WTC11 (cell line): ENCODE results near the gene GJA1.

ENCODE experiments used
- CBFB ChIP-seq: sonication (generic); formaldehyde crosslinking; IDR thresholded peaks from 2 replicates; pipeline ENCODE4 v1.8.1; 2022; ENCODE audit warnings: mild to moderate bottlenecking, low read depth, missing genetic modification reagents
- FOXJ3 ChIP-seq: sonication (generic); formaldehyde crosslinking; IDR thresholded peaks from 2 replicates; pipeline ENCODE4 v1.9.0; 2021; ENCODE audit warnings: missing genetic modification reagents, mild to moderate bottlenecking, borderline replicate concordance
- SMAD4 ChIP-seq: sonication (generic); formaldehyde crosslinking; IDR thresholded peaks from 2 replicates; pipeline ENCODE4 v1.8.0; 2022; ENCODE audit warnings: mild to moderate bottlenecking, missing genetic modification reagents
- TEAD4 ChIP-seq: sonication (generic); formaldehyde crosslinking; IDR thresholded peaks from 2 replicates; pipeline ENCODE4 v1.8.0; 2022; ENCODE audit warnings: mild to moderate bottlenecking, missing genetic modification reagents
- ZNF317 ChIP-seq: sonication (generic); formaldehyde crosslinking; IDR thresholded peaks from 2 replicates; pipeline ENCODE4 v1.8.1; 2023; ENCODE audit warnings: low read depth, mild to moderate bottlenecking, moderate library complexity, missing genetic modification reagents, borderline replicate concordance
- TF ChIP-seq, protein P1 (sequence below): fragments of 200-600 bp; IDR thresholded peaks from 2 replicates; pipeline ENCODE4 v1.8.0; 2022; ENCODE audit warnings: antibody characterized with exemption
- TF ChIP-seq, protein P2 (sequence below): sonication (generic); formaldehyde crosslinking; IDR thresholded peaks from 2 replicates; pipeline ENCODE4 v1.8.1; 2022; ENCODE audit warnings: mild to moderate bottlenecking, moderate library complexity, missing genetic modification reagents
- TF ChIP-seq, protein P3 (sequence below): fragments of 250-450 bp; sonication (Bioruptor Pico); IDR thresholded peaks from 2 replicates; pipeline ENCODE4 v1.9.0; 2021; ENCODE audit warnings: mild to moderate bottlenecking, borderline replicate concordance
- TF ChIP-seq, protein P4 (sequence below): sonication (generic); formaldehyde crosslinking; IDR thresholded peaks from 2 replicates; pipeline ENCODE4 v1.8.1; 2022; ENCODE audit warnings: low read depth, missing genetic modification reagents, borderline replicate concordance
- TF ChIP-seq, protein P5 (sequence below): sonication (generic); formaldehyde crosslinking; IDR thresholded peaks from 2 replicates; pipeline ENCODE4 v1.8.1; 2023; ENCODE audit warnings: mild to moderate bottlenecking, missing genetic modification reagents
- TF ChIP-seq, protein P6 (sequence below): sonication (generic); formaldehyde crosslinking; IDR thresholded peaks from 2 replicates; pipeline ENCODE4 v1.8.1; 2022; ENCODE audit warnings: missing genetic modification reagents, borderline replicate concordance

DNA sequence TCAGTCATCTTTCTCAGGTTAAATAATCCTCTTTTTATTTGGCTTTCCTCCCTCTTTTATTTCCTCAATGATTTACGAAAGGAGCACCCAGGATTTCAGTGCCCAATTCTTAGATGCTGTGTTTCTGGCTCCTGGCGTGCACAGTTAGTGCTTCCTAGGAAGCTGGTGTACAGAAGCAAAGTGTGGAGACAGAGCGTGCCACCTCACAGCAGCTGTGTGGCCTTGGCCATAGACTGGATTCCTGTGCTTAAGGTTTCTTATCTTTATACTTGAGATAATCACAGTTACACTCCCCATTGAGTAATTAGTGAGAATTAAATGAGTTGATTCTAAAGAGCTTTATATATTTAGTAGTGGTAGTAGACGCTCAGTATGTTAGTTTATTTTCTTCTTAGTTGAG, 39.7 kb upstream of the GJA1 start:
- no peak for TF ChIP-seq TEAD4 (CRISPR knock-in tag)
- TF ChIP-seq, protein P1, sequence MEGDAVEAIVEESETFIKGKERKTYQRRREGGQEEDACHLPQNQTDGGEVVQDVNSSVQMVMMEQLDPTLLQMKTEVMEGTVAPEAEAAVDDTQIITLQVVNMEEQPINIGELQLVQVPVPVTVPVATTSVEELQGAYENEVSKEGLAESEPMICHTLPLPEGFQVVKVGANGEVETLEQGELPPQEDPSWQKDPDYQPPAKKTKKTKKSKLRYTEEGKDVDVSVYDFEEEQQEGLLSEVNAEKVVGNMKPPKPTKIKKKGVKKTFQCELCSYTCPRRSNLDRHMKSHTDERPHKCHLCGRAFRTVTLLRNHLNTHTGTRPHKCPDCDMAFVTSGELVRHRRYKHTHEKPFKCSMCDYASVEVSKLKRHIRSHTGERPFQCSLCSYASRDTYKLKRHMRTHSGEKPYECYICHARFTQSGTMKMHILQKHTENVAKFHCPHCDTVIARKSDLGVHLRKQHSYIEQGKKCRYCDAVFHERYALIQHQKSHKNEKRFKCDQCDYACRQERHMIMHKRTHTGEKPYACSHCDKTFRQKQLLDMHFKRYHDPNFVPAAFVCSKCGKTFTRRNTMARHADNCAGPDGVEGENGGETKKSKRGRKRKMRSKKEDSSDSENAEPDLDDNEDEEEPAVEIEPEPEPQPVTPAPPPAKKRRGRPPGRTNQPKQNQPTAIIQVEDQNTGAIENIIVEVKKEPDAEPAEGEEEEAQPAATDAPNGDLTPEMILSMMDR: no peak
- TF ChIP-seq, protein P2, sequence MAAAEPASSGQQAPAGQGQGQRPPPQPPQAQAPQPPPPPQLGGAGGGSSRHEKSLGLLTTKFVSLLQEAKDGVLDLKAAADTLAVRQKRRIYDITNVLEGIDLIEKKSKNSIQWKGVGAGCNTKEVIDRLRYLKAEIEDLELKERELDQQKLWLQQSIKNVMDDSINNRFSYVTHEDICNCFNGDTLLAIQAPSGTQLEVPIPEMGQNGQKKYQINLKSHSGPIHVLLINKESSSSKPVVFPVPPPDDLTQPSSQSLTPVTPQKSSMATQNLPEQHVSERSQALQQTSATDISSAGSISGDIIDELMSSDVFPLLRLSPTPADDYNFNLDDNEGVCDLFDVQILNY: no peak
- TF ChIP-seq SMAD4: no peak
- TF ChIP-seq FOXJ3 (CRISPR knock-in tag): no peak
- TF ChIP-seq, protein P3, sequence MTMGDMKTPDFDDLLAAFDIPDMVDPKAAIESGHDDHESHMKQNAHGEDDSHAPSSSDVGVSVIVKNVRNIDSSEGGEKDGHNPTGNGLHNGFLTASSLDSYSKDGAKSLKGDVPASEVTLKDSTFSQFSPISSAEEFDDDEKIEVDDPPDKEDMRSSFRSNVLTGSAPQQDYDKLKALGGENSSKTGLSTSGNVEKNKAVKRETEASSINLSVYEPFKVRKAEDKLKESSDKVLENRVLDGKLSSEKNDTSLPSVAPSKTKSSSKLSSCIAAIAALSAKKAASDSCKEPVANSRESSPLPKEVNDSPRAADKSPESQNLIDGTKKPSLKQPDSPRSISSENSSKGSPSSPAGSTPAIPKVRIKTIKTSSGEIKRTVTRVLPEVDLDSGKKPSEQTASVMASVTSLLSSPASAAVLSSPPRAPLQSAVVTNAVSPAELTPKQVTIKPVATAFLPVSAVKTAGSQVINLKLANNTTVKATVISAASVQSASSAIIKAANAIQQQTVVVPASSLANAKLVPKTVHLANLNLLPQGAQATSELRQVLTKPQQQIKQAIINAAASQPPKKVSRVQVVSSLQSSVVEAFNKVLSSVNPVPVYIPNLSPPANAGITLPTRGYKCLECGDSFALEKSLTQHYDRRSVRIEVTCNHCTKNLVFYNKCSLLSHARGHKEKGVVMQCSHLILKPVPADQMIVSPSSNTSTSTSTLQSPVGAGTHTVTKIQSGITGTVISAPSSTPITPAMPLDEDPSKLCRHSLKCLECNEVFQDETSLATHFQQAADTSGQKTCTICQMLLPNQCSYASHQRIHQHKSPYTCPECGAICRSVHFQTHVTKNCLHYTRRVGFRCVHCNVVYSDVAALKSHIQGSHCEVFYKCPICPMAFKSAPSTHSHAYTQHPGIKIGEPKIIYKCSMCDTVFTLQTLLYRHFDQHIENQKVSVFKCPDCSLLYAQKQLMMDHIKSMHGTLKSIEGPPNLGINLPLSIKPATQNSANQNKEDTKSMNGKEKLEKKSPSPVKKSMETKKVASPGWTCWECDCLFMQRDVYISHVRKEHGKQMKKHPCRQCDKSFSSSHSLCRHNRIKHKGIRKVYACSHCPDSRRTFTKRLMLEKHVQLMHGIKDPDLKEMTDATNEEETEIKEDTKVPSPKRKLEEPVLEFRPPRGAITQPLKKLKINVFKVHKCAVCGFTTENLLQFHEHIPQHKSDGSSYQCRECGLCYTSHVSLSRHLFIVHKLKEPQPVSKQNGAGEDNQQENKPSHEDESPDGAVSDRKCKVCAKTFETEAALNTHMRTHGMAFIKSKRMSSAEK (CRISPR knock-in tag): no peak
- TF ChIP-seq, protein P4, sequence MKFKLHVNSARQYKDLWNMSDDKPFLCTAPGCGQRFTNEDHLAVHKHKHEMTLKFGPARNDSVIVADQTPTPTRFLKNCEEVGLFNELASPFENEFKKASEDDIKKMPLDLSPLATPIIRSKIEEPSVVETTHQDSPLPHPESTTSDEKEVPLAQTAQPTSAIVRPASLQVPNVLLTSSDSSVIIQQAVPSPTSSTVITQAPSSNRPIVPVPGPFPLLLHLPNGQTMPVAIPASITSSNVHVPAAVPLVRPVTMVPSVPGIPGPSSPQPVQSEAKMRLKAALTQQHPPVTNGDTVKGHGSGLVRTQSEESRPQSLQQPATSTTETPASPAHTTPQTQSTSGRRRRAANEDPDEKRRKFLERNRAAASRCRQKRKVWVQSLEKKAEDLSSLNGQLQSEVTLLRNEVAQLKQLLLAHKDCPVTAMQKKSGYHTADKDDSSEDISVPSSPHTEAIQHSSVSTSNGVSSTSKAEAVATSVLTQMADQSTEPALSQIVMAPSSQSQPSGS (CRISPR knock-in tag): no peak
- TF ChIP-seq, protein P5, sequence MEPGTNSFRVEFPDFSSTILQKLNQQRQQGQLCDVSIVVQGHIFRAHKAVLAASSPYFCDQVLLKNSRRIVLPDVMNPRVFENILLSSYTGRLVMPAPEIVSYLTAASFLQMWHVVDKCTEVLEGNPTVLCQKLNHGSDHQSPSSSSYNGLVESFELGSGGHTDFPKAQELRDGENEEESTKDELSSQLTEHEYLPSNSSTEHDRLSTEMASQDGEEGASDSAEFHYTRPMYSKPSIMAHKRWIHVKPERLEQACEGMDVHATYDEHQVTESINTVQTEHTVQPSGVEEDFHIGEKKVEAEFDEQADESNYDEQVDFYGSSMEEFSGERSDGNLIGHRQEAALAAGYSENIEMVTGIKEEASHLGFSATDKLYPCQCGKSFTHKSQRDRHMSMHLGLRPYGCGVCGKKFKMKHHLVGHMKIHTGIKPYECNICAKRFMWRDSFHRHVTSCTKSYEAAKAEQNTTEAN (CRISPR knock-in tag): no peak
- TF ChIP-seq ZNF317 (CRISPR knock-in tag): no peak
- TF ChIP-seq, protein P6, sequence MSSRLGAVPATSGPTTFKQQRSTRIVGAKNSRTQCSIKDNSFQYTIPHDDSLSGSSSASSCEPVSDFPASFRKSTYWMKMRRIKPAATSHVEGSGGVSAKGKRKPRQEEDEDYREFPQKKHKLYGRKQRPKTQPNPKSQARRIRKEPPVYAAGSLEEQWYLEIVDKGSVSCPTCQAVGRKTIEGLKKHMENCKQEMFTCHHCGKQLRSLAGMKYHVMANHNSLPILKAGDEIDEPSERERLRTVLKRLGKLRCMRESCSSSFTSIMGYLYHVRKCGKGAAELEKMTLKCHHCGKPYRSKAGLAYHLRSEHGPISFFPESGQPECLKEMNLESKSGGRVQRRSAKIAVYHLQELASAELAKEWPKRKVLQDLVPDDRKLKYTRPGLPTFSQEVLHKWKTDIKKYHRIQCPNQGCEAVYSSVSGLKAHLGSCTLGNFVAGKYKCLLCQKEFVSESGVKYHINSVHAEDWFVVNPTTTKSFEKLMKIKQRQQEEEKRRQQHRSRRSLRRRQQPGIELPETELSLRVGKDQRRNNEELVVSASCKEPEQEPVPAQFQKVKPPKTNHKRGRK (CRISPR knock-in tag): no peak
- no peak for TF ChIP-seq CBFB (CRISPR knock-in tag)
